OCI-LY3 (cell line): ENCODE results near the gene VENTX.

Source experiments
- H2AFZ ChIP-seq: fragments of 200-600, 300-600 bp; shearing (Covaris generic); 2 replicates; pipeline ENCODE4 v1.6.0; 2014; ENCODE audit warnings: antibody characterized with exemption, low read depth, low read length
- H3K27ac ChIP-seq: fragments of 200-600, 300-600 bp; sonication (generic); 2 replicates; pipeline ENCODE4 v1.5.1; 2014; ENCODE audit warnings: mild to moderate bottlenecking, low read length, moderate library complexity, mixed read lengths
- H3K27me3 ChIP-seq: fragments of 200-600, 300-600 bp; sonication (generic); 2 replicates; pipeline ENCODE4 v1.6.1; 2014; ENCODE audit warnings: low read depth, low read length, mixed read lengths
- H3K36me3 ChIP-seq: fragments of 200-600, 300-600 bp; sonication (generic); replicated peaks from 2 replicates; pipeline ENCODE3; 2014; ENCODE audit warnings: low read depth, low read length, mixed read lengths
- H3K4me1 ChIP-seq: fragments of 300-600, 200-600 bp; sonication (generic); 2 replicates; pipeline ENCODE4 v1.6.1; 2014; ENCODE audit warnings: low read length, mixed read lengths
- H3K4me2 ChIP-seq: fragments of 200-600, 300-600 bp; sonication (generic); 2 replicates; pipeline ENCODE4 v1.6.1; 2014; ENCODE audit warnings: low read length, mixed read lengths
- H3K4me3 ChIP-seq: fragments of 300-600, 200-600 bp; sonication (generic); 2 replicates; pipeline ENCODE4 v1.5.1; 2014; ENCODE audit warnings: antibody characterized with exemption, mild to moderate bottlenecking, low read length, moderate library complexity
- H3K79me2 ChIP-seq: fragments of 300-600, 200-600 bp; shearing (Covaris generic); 2 replicates; pipeline ENCODE4 v1.6.1; 2014; ENCODE audit warnings: mild to moderate bottlenecking, low read length, mixed read lengths
- H3K9ac ChIP-seq: fragments of 300-600, 200-600 bp; shearing (Covaris generic); 2 replicates; pipeline ENCODE4 v1.6.0; 2014; ENCODE audit warnings: mild to moderate bottlenecking, low read length, moderate library complexity
- H3K9me3 ChIP-seq: fragments of 200-600, 300-600 bp; shearing (Covaris generic); 2 replicates; pipeline ENCODE4 v1.6.1; 2014; ENCODE audit warnings: low read length, mixed read lengths; ENCODE audit not compliant: insufficient read depth
- H4K20me1 ChIP-seq: fragments of 200-600, 300-600 bp; sonication (generic); 2 replicates; pipeline ENCODE4 v1.6.1; 2016; ENCODE audit warnings: low read length, mixed read lengths; ENCODE audit not compliant: insufficient read depth
- CTCF ChIP-seq: fragments of 200-600, 300-600 bp; sonication (generic); IDR thresholded peaks from 2 replicates; pipeline ENCODE4 v1.5.1; 2014; ENCODE audit warnings: antibody characterized with exemption, low read length, low read depth
- EZH2phosphoT487 ChIP-seq: fragments of 200-600 bp; shearing (Covaris generic); IDR thresholded peaks from 2 replicates; pipeline ENCODE4 v1.6.1; 2018; ENCODE audit warnings: antibody characterized with exemption, mixed run types, low read depth

Gene VENTX

DNA sequence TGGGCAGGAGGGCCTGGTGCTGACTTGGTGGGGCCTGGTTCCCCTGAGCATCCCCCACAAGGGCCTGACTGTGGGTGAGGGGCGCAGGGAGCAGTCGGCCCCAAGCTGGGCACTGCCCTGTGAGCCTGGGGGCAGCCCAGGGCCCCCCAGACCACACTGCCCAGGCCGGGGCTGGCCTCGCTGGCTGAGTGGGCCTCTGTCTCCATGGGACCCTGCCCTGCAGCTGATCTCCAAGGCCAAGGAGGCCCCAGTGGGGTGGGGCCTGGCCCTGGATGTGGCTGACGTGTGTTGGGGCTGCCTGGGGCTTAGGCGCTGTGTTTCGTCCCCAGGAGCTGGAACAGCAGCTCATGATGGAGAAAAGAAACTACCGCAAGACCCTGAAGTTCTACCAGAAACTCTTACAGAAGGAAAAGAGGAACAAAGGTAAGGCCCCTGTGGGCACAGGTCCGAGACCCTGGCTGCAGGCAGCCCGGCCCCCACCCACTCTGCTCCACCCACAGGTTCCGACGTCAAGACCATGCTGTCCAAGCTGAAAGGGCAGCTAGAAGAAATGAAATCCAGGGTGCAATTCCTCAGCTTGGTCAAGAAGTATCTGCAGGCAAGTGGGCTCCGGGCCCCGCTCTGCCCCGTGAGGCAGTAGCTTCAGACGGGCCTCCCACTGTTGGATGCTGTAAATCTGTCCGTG is 31.2 kb upstream of the VENTX start:
- Histone ChIP-seq H3K27ac (no peak overlapping the region), H3K9me3 (no peaks in the 10 kb centered on the region), H3K36me3 (no peaks in the 10 kb centered on the region), H3K4me1 (no peaks in the 10 kb centered on the region), H4K20me1 (no peaks in the 10 kb centered on the region), H3K4me3 (no peak overlapping the region), H3K9ac (no peak overlapping the region), H3K79me2 (no peaks in the 10 kb centered on the region), H2AFZ (no peak overlapping the region), H3K27me3 (no peaks in the 10 kb centered on the region), H3K4me2 (no peak overlapping the region)
- no peak for TF ChIP-seq CTCF
- TF ChIP-seq EZH2phosphoT487, result no peak

DNA sequence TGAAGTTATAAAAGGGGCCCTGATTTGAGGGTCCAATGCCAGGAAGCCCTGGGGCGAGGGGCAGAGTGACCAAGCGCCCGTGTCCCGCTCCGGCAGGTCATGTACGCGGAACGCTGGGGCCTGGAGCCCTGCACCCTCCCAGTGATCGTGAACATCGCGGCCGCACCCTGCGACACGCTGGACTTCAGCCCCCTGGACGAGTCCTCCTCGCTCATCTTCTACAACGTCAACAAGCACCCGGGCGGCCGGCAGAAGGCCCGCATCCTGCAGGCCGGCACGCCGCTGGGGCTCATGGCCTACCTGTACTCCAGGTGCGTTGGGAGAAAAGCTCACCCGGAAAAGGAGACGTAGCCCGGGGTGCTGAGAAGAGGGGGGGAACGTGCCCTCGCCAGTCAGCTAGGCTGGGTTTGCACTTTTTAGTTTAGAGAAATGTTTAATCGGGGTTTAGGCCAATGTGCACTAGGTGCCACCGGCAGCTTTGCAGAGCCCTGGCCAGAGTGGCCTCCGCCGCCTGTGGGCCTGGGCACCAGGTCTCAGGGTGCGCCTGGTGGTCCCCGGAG is 30.5 kb upstream of the VENTX start:
- Histone ChIP-seq H3K4me3 (no peak overlapping the region), H3K79me2 (no peaks in the 10 kb centered on the region), H3K36me3 (no peaks in the 10 kb centered on the region), H3K9ac (no peak overlapping the region), H2AFZ (no peak overlapping the region), H3K4me1 (no peaks in the 10 kb centered on the region), H3K4me2 (no peak overlapping the region), H3K27me3 (no peaks in the 10 kb centered on the region), H3K9me3 (no peaks in the 10 kb centered on the region), H4K20me1 (no peaks in the 10 kb centered on the region), H3K27ac (no peak overlapping the region)
- no peak for TF ChIP-seq EZH2phosphoT487
- TF ChIP-seq CTCF, result no peak

DNA sequence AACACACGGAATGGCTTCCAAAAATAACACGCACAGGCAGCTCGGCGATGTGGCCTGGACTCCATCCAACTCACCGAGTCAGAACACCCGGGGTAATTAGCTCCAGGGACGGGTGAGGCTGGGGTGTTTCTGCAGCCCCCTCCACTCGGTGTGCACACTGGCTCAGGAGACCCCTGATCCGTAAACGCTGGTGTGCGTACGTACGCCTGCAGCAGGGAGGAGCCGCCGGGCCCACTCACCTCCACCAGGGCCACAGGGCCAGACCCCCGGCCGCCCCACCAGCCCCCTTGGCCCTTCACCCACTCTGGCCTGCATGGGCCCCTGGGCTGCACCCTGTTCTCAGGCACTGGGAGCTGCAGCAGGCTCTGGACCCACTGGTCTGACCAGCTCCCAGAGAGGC is 30.0 kb upstream of the VENTX start:
- no peaks in the 10 kb centered on the region for H4K20me1 ChIP-seq
- TF ChIP-seq EZH2phosphoT487, result no peak
- no peak overlapping the region for H2AFZ ChIP-seq
- no peak overlapping the region for H3K27ac ChIP-seq
- H3K79me2 ChIP-seq, result no peaks in the 10 kb centered on the region
- H3K36me3 ChIP-seq, result no peaks in the 10 kb centered on the region
- H3K9ac ChIP-seq, result no peak overlapping the region
- no peaks in the 10 kb centered on the region for H3K27me3 ChIP-seq
- no peak overlapping the region for H3K4me3 ChIP-seq
- no peak overlapping the region for H3K4me2 ChIP-seq
- no peaks in the 10 kb centered on the region for H3K4me1 ChIP-seq
- no peaks in the 10 kb centered on the region for H3K9me3 ChIP-seq

- TF ChIP-seq CTCF, result no peak
- no peak for TF ChIP-seq EZH2phosphoT487
- H3K9me3 ChIP-seq, result no peaks in the 10 kb centered on the region
- no peak overlapping the region for H3K9ac ChIP-seq
- no peak overlapping the region for H3K4me3 ChIP-seq
- H3K27ac ChIP-seq, result no peak overlapping the region
- H2AFZ ChIP-seq, result no peak overlapping the region
- H4K20me1 ChIP-seq, result no peaks in the 10 kb centered on the region
- H3K27me3 ChIP-seq, result no peaks in the 10 kb centered on the region
- no peak overlapping the region for H3K4me2 ChIP-seq
- no peaks in the 10 kb centered on the region for H3K79me2 ChIP-seq
- H3K4me1 ChIP-seq, result no peaks in the 10 kb centered on the region
- no peaks in the 10 kb centered on the region for H3K36me3 ChIP-seq
Observed at GRCh38 chr10:133208466-133208865, 29.2 kb upstream of the VENTX start.
